BLaER1 (cell line): ENCODE data around the gene KLF4.
"Not testable (repeated sequence)": the region's sequence is repeated elsewhere in the genome, so short reads cannot be mapped to it uniquely, and the experiment has no call there.

Experiments used
- H3K27ac ChIP-seq: shearing (Covaris generic); formaldehyde crosslinking; 2 replicates; pipeline ENCODE4 v1.8.1; 2022
- H3K27me3 ChIP-seq: shearing (Covaris generic); formaldehyde crosslinking; 2 replicates; pipeline ENCODE4 v1.8.1; 2022
- H3K36me3 ChIP-seq: shearing (Covaris generic); formaldehyde crosslinking; 2 replicates; pipeline ENCODE4 v1.8.1; 2022
- H3K4me1 ChIP-seq: shearing (Covaris generic); formaldehyde crosslinking; 2 replicates; pipeline ENCODE4 v1.8.1; 2022
- H3K4me2 ChIP-seq: shearing (Covaris generic); formaldehyde crosslinking; 2 replicates; pipeline ENCODE4 v1.8.1; 2022
- H3K4me3 ChIP-seq: shearing (Covaris generic); formaldehyde crosslinking; 2 replicates; pipeline ENCODE4 v1.8.1; 2022
- H3K9ac ChIP-seq: shearing (Covaris generic); formaldehyde crosslinking; 2 replicates; pipeline ENCODE4 v1.8.1; 2022
- H3K9me3 ChIP-seq: shearing (Covaris generic); formaldehyde crosslinking; 2 replicates; pipeline ENCODE4 v1.8.1; 2022
- H4K20me1 ChIP-seq: shearing (Covaris generic); formaldehyde crosslinking; 2 replicates; pipeline ENCODE4 v1.8.1; 2022
- Cebpa-rat ChIP-seq: shearing (Covaris generic); IDR thresholded peaks from 2 replicates; pipeline ENCODE4 v1.8.1; 2022

The KLF4 gene

GRCh38 chr9:107504585-107505455 lies 15.3 kb upstream of the KLF4 start:
- no peak overlapping the region for H3K27ac ChIP-seq
- no peaks in the 10 kb centered on the region for H3K9me3 ChIP-seq
- no peaks in the 10 kb centered on the region for H3K36me3 ChIP-seq
- TF ChIP-seq Cebpa-rat: no peak
- no peak overlapping the region for H3K4me2 ChIP-seq
- H3K4me3 ChIP-seq: no peak overlapping the region
- no peaks in the 10 kb centered on the region for H3K4me1 ChIP-seq
- no peaks in the 10 kb centered on the region for H4K20me1 ChIP-seq
- no peaks in the 10 kb centered on the region for H3K27me3 ChIP-seq
- no peak overlapping the region for H3K9ac ChIP-seq

GRCh38 chr9:107502464-107502863 lies 12.9 kb upstream of the KLF4 start:
- Histone ChIP-seq H3K9ac (no peak overlapping the region), H3K4me1 (no peaks in the 10 kb centered on the region), H3K36me3 (no peaks in the 10 kb centered on the region), H3K27me3 (no peaks in the 10 kb centered on the region), H4K20me1 (no peaks in the 10 kb centered on the region), H3K9me3 (no peaks in the 10 kb centered on the region), H3K4me2 (no peak overlapping the region), H3K27ac (no peak overlapping the region), H3K4me3 (no peak overlapping the region)
- TF ChIP-seq Cebpa-rat: no peak

- H3K27me3 ChIP-seq, H3K27ac ChIP-seq, H4K20me1 ChIP-seq, H3K4me1 ChIP-seq, H3K9me3 ChIP-seq, H3K4me2 ChIP-seq, H3K4me3 ChIP-seq, H3K9ac ChIP-seq, H3K36me3 ChIP-seq: not testable (repeated sequence)
Measured at GRCh38 chr9:107500421-107501200, 11.0 kb upstream of the KLF4 start.

- no peak overlapping the region for H3K9ac ChIP-seq
- no peaks in the 10 kb centered on the region for H3K4me1 ChIP-seq
- no peak for TF ChIP-seq Cebpa-rat
- H3K4me3 ChIP-seq: no peak overlapping the region
- H4K20me1 ChIP-seq: no peaks in the 10 kb centered on the region
- H3K36me3 ChIP-seq: no peaks in the 10 kb centered on the region
- peaks cover 10% of the 10 kb centered on the region; the same call in 1 of the 2 replicates for H3K27me3 ChIP-seq
- H3K9me3 ChIP-seq: no peaks in the 10 kb centered on the region
- no peak overlapping the region for H3K27ac ChIP-seq
- H3K4me2 ChIP-seq: no peak overlapping the region
Measured at GRCh38 chr9:107496976-107497375, 7.4 kb upstream of the KLF4 start.

- Histone ChIP-seq H4K20me1 (peaks cover 16% of the 10 kb centered on the region), H3K9me3 (peaks cover 7% of the 10 kb centered on the region), H3K27me3 (peaks cover 51% of the 10 kb centered on the region), H3K4me1 (peaks cover 26% of the 10 kb centered on the region), H3K36me3 (no peaks in the 10 kb centered on the region), H3K4me2 (no peak overlapping the region), H3K27ac (no peak overlapping the region), H3K9ac (no peak overlapping the region), H3K4me3 (no peak overlapping the region)
- peak; percentile 50; the same call in 1 of the 2 replicates for TF ChIP-seq Cebpa-rat
Measured at GRCh38 chr9:107492381-107492970, 2.9 kb upstream of the KLF4 start.

GRCh38 chr9:107491081-107492053 lies 1.8 kb upstream of the KLF4 start:
- H4K20me1 ChIP-seq: peaks cover 27% of the 10 kb centered on the region
- peaks cover 8% of the 10 kb centered on the region for H3K9me3 ChIP-seq
- peaks cover 29% of the 10 kb centered on the region for H3K4me1 ChIP-seq
- H3K4me3 ChIP-seq: no peak overlapping the region
- peaks cover 62% of the 10 kb centered on the region for H3K27me3 ChIP-seq
- no peaks in the 10 kb centered on the region for H3K36me3 ChIP-seq
- H3K9ac ChIP-seq: no peak overlapping the region
- no peak overlapping the region for H3K27ac ChIP-seq
- no peak overlapping the region for H3K4me2 ChIP-seq
- TF ChIP-seq Cebpa-rat: no peak

GRCh38 chr9:107490606-107490970 lies 1.0 kb upstream of the KLF4 start:
- Histone ChIP-seq H3K4me1 (peaks cover 29% of the 10 kb centered on the region), H3K27me3 (peaks cover 69% of the 10 kb centered on the region), H3K9ac (peak overlapping the region; percentile 61; the same call in 1 of the 2 replicates), H3K4me2 (peak overlapping the region; percentile 100), H4K20me1 (peaks cover 27% of the 10 kb centered on the region), H3K4me3 (peak overlapping the region; percentile 70)
- H3K9me3 ChIP-seq, H3K27ac ChIP-seq, H3K36me3 ChIP-seq: not testable (repeated sequence)

GRCh38 chr9:107489144-107489673 lies 360 bp downstream of the KLF4 start:
- no peak for TF ChIP-seq Cebpa-rat
- peak overlapping the region; percentile 70 for H3K4me3 ChIP-seq
- peaks cover 8% of the 10 kb centered on the region for H3K9me3 ChIP-seq
- H4K20me1 ChIP-seq: peaks cover 27% of the 10 kb centered on the region
- H3K27ac ChIP-seq: no peak overlapping the region
- H3K27me3 ChIP-seq: peaks cover 72% of the 10 kb centered on the region
- peak overlapping the region; percentile 99 for H3K4me2 ChIP-seq
- H3K4me1 ChIP-seq: peaks cover 29% of the 10 kb centered on the region
- H3K36me3 ChIP-seq: no peaks in the 10 kb centered on the region
- peak overlapping the region; percentile 43 for H3K9ac ChIP-seq
